ENCODE results near the gene ASB4. TPM values are rescaled to one million over a fixed set of nuclear protein-coding genes. Genes with fewer than 3 reads are reported as not detected.
"Not testable (repeated sequence)": the region's sequence is repeated elsewhere in the genome, so short reads cannot be mapped to it uniquely, and the experiment has no call there.

Gene ASB4
- total RNA-seq, 1 donor from 2014 or later: 0.16 TPM

DNA sequence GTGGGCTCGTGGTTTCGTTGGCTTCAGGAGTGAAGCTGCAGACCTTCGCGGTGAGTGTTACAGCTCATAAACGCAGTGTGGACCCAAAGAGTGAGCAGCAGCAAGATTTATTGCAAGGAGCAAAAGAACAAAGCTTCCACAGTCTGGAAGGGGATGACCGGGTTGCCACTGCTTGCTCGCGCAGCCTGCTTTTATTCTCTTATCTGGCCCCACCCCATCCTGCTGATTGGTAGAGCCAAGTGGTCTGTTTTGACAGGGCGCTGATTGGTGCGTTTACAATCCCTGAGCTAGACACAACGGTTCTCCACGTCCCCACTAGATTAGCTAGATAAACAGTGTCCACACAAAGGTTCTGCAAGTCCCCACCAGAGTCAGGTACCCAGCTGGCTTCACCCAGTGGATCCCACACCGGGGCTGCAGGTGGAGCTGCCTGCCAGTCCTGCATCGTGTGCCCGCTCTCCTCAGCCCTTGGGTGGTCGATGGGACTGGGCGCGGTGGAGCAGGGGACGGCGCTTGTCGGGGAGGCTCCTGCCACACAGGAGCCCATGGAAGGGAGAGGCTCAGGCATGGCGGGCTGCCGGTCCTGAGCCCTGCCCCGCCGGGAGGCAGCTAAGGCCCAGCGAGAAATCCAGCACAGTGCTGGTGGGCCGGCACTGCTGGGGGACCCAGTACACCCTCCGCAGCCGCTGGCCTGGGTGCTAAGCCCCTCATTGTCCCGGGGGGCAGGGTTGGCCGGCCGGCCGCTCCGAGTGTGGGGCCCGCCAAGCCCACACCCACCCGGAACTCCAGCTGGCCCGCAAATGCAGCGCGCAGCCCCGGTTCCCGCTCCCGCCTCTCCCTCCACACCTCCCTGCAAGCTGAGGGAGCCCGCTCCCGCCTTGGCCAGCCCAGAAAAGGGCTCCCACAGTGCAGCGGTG lies 66.5 kb downstream of the ASB4 start:
- DNase-seq: not testable (repeated sequence)

DNA sequence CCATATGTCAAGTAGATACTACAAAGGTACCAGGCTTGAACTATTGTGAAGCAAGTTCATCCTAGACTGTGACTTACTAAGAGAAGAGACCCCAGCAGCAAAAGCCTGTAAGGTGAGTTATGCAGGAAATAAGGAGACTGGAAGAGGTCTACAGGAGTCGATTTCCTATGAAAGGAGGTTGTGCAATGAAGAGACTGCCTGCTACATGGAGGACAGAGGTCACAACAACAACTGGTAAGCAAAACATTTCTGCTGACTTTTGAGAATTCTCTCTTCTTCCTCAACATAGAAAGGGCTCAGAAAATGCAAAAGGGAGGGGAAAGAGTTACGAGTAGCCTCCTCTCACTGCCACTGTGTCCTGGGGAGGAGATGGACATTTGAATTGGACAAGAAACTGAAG lies 68.2 kb downstream of the ASB4 start:
- DNase-seq: no peak

DNA sequence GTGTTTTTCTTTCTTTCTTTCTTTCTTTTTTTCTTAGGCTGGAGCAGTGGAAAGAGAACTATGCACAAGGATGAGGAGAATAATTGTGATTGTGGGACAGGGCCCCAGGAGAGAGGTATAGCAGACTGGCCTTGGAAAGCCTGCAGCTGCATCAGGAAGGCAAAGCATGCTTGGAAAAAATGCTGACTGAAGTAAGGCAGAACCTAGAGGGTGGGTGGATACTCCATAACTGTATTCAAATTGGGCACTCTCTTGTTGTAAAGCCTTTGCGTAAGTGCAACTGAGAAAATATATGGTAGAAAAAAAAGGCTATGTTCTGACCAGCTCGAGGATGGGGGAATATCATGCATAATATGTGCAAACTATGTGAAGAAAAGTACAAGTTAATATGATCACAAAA lies 71.0 kb downstream of the ASB4 start:
- no peak for DNase-seq

DNA sequence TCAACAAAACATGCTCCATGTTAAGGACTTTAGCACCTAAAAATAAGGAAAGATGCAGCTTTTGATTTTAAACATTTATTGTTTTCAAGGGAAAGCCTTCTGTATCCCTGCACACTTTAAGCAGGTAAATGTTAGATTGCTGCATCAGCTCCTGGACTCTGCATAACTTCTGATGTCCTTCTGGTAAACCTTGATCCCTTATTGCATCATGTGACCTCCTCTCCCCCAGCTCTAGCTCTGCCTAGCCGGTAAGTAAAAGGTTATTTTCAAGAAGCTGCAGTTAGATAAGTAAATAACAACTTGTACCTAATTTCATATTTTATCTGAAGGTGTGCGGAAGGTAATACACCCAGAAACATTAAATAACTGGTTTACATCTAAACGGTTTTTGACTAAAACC lies 73.1 kb downstream of the ASB4 start:
- no peak for DNase-seq

DNA sequence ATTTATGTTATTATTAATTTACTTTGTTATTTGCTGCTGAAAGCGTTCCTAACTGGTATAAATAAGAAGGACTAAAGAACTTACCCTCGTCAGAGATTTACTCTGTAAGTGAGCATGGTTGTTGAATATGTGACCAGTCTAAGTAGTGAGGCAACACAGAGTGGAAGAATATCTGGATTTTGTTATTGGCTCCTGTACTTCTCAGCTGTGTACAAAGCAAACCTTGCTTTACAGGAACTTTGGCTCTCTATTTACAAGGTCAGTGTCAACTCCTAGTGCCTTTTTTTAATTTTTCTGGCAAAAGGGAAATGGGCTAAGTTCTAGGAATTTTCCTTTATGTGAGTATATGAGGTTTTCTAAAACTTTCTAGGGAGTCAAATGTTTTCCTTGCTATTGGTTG lies 74.9 kb downstream of the ASB4 start:
- no peak for DNase-seq

DNA sequence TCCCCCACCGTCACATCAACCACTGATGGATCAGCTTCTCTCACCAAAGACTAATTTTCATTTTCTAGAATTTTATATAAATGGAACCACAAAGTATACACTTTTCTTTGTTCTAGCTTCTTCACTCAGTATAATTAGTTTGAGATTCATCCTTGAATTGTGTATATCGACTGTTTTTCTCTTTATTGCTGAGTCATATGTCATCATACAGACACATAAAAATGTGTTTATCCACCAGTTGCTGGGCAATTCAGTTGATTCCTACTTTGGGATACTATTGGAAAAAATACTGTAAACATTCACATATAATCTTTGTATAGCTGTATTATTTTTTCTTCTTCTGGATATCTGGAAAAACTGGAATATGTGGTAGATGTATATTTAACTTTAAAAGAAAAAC lies 84.0 kb downstream of the ASB4 start:
- DNase-seq: no peak

DNA sequence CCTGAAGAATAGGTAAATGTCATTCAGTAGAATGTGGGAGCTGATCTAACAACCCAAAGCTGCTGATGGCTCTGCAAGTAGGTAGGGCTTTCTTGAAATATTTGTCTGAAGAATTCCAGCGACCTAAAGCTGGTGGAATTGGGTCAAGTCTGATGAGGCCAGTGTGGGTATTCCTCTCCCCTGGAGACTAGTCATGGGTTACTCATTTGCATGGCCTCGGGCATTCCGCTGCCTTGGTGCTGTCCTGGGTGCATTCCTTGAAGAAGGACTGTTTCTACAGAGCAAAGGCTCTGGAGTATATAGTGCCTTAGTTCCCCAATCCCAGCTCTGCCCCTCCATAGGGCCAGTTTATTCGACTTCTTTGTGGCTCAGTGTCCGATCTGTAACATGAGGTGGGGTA lies 91.4 kb downstream of the ASB4 start:
- DNase-seq: no peak

DNA sequence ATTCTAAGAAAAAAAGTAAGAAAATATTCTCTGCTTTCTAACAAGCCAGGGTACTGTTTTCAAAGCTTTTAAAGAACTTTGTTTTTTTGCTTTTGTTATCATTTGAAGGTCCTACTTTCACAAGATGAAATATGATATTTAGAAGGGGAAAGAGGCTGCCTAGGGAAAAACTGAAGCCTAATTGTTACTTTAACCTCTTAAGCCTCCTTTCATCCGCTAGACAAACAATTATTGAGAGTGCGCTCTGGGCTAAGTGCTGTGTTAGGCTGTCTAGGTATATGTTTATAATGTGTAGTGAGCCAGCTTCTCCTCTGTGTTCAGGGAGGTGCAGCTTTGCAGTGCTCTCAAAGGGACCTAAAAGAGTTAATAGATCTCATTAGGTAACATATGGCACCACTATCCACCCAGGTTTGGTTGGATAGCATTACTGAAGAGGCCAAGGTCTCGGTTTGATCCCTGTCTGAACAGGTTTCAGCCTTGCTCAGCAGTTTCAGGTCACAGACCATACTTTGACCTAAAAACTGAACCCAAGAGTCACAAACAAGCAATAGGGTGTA lies 92.6 kb downstream of the ASB4 start:
- no peak for DNase-seq

DNA sequence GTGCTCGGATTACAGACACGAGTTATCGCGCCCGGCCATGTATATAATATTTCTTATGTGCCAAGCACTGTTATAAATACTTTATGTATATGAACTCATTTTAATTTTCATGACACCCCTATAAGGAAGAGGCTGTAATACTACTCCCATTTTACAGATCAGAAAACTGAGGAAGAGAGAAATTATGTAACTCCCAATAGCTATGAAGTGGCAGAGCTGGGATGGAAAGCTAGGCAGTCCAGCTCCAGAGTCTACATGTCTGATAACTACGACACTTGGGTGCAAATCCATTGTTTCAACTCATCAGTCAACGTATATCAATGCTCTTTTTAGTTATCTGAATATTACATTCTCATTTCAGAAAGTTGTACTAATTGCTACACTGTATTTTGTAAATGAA lies 93.6 kb downstream of the ASB4 start:
- DNase-seq: no peak

DNA sequence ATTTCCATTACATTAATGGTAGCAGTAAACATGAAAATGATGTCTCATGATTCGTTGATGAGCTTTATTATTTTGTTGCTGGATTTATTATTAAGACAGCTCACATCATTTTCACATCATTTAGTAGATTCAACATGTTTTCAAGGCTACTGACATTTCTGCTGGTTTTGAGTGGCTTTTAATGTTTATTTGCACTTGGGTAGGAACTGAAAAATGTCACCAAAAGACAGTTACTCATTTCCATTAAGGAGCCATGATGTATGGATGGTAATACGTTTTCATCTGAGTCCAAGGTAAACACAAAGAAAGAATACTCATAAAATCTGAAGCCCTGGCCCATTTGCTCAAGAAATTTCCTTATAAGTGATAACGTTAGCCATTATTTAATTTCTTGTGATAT lies 95.7 kb downstream of the ASB4 start:
- DNase-seq: no peak

DNA sequence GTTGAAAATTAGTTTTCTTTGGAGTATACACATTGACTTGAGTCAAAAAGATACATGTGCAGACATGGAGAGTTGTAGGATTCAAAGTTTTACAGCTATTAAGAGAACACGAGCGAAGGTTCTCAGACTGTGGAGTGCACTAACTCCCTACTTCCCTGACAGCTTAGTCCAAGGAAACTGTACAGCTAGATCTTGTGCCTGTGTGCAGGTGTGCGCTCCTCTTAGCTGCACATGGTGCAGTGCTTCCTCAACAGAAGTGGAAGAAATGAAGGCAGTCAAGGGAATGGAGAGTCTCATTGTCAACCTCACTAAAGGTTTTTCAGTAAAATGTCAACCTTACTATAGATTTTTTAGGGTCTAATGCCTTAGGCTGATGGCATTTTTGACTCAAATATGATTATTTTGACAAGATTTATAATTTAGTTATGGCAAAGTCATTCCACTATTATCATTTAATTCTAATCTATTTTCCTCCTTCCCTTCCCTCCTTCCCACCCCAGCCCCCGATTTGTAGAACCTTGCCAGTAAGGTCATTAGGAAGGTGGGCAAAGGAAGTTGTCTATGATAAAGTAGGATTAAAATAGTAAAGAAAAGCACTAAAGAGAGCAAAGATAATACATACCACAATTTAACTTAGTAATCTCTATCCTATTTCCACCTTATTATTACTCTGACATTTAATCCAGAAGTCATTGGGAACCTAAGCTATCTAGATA lies 97.0 kb downstream of the ASB4 start:
- DNase-seq: no peak

DNA sequence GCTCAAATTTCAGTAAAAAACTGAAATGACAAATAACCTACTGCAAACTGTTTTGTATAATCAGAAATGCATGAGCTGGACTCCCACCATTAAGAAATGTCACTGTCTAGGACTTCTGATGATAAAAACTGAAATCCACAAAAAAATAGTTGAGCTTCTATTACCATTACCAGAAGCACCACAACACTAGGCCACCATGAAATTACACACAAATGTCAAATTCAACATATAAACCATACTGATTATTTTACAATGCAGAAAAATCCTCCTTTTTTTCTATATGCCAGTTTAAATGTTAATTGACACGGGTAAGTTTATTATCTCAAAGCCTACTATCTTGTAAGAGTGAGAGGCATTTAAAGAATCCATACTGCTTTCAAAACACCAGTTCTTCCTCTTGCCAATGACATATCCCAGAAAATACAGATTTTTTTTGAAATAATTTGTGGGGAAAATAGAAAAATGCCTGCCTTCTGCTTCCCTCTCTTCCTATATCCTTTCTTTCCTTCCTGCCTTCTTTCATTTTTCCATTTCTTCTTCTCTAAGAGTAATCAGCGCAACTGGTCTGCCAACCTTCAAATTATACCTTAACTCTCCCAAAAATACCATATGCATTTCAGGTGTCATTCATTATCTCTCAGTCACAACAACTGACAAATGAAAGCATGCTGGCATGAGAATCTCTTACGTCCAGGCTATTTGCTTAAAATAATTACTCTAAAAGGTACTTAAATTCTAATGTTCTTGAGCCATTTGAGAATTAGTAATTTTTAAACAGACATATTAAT lies 98.3 kb downstream of the ASB4 start:
- no peak for DNase-seq

DNA sequence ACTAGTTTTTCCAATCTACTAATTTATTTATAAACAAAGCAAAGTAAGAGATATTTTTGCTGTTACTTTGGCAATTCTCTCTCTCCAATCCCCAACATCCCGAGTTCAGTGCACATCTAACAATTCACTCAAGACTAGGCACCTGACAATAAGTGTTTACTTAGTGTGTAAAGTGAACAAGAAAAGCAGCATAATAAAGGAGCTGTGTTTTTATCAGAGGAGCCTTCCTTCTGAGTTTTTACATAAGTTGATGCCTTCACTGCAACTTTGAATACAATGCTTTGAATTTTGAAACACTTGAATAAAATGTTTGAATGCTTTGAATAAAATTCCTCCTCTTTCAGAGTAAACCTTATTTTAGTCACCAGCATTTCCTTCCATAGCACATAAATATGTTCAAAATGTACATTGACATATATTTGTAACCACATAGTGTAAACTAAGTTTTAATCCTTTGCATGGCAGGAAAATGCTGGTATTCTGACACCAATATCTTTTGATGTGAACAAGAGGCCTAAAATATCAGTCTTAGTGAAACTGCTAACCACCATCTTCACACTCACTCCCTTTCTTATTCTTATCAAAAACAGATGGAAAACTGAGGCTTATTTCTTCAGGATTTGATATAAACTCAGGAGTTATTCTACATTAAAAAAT lies 99.2 kb downstream of the ASB4 start:
- no peak for DNase-seq

DNA sequence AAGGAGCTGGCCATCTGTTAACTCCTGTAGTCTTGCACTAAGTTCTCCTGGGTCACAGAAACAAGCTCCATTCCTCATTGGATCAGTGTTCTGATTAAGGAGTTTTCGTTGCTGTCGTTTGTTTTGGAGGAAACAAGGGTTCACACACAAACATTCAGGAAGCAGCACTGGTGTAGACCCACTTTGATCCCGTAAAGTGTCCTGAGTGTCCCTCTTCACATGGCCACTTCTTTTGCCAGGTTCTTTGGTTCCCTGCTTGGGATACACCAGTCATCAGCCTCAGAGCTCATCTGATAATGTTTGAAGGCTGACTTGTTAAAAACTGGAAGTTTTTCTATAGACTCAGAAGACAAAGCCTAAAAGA lies 99.7 kb downstream of the ASB4 start:
- no peak for DNase-seq

DNA sequence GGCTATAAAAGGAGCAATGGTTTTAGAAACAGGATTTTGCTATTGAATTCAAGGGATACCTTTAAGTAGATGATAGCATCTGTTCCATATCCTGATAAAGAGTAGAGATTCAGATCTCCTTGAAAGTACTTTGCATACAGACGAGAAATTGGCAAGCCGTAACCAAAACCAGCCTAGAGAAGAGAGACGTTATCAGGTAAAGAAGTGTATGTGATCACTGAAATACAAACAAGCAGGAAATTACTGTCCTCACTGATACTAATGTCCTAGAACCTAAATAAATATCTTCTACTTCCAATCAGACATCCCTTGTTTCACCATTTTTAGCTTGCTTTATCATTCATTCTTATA lies 101.2 kb downstream of the ASB4 start:
- no peak for DNase-seq

DNA sequence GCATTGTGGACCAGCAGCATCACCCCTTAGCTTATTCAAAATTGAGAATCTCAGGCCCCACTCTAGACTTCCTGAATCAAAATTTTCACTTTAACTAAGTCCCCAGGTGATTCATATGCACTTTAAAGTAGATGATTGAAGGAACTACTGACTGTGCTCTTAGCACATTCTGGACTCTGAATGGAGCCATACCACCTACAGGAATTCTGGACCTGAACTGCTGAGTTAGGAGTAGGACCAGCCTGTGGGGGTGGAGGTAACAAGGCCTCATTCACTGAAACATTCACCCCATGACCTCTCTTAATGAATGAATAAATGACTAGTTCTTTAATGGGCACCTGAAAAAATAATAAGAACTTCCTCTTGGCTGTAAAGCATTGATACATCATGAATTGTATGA lies 103.3 kb downstream of the ASB4 start:
- no peak for DNase-seq

DNA sequence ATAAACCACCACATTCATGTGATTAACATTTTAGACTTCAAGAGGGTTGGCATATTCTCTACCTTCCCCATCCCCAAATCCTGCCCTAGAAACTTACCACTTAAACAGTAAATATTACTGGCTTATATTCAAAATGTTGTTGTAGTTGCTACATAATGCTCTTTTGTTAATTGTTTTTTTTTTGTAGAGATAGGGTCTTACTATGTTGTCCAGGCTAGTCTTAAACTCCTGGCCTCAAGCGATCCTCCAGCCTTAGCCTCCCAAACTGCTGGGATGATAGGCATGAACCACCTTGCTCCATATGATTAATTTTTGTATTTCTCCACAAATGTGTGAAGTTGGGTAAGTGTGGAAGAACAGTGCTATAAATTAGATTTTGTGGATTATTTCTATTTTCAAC lies 104.0 kb downstream of the ASB4 start:
- DNase-seq: no peak

Other genes with a start within 250 kb of the ASB4 start
- not detected for gene PON1, start 161.4 kb upstream of the ASB4 start, total RNA-seq
- gene PON3, start 89.6 kb upstream of the ASB4 start, total RNA-seq: 0.47 TPM
- 50.5 TPM for gene PON2, start 50.9 kb upstream of the ASB4 start, total RNA-seq
- gene PDK4, start 110.6 kb downstream of the ASB4 start, total RNA-seq: 11.7 TPM

All from occipital lobe (tissue), 2 donors.